Type B pancreatic cell (in vitro differentiated cells): Measurements from ENCODE around the gene CASTOR1. TPM values are rescaled to one million over a fixed set of nuclear protein-coding genes. Genes with fewer than 3 reads are reported as not detected.

Experiments used
- DNase-seq: peaks from one replicate; pipeline ENCODE4 v3.0.0; 2021; ENCODE audit warnings: mixed read lengths; ENCODE audit not compliant: unreplicated experiment; ENCODE audit errors: extremely low spot score
- H3K27ac Mint-ChIP-seq: 2 replicates; pipeline ENCODE4 v1.8.0; 2021; ENCODE audit warnings: mild to moderate bottlenecking, mixed read lengths
- H3K27me3 Mint-ChIP-seq: 2 replicates; pipeline ENCODE4 v1.8.0; 2021; ENCODE audit warnings: mixed read lengths
- H3K36me3 Mint-ChIP-seq: 2 replicates; pipeline ENCODE4 v1.8.0; 2021; ENCODE audit warnings: mixed read lengths
- H3K4me1 Mint-ChIP-seq: one replicate; pipeline ENCODE4 v1.8.0; 2021; ENCODE audit warnings: mixed read lengths; ENCODE audit not compliant: unreplicated experiment
- H3K4me3 Mint-ChIP-seq: 2 replicates; pipeline ENCODE4 v1.8.0; 2021; ENCODE audit warnings: mild to moderate bottlenecking, mixed read lengths
- H3K9me3 Mint-ChIP-seq: 2 replicates; pipeline ENCODE4 v1.8.0; 2021; ENCODE audit warnings: mixed read lengths
- CTCF ChIP-seq: fragments of 200-600 bp; sonication (generic); conservative IDR thresholded peaks from 2 replicates; pipeline ENCODE4 v1.5.0; 2021; ENCODE audit warnings: antibody characterized with exemption, mild to moderate bottlenecking
- total RNA-seq: library from RNA; stranded (reverse); gene quantifications from 2 replicates; pipeline ENCODE4 v1.2.1, GENCODE V29; 2021; ENCODE audit warnings: low replicate concordance

CASTOR1 gene
- total RNA-seq, 1 donor from 2014 or later, result 11.4 TPM

- DNase-seq, result no peak
- no peak for TF ChIP-seq CTCF
- H3K27me3 Mint-ChIP-seq, result peaks cover 11% of the 10 kb centered on the region
- no peaks in the 10 kb centered on the region for H3K36me3 Mint-ChIP-seq
- no peak overlapping the region for H3K27ac Mint-ChIP-seq
- peaks cover 25% of the 10 kb centered on the region for H3K4me1 Mint-ChIP-seq
- H3K4me3 Mint-ChIP-seq, result no peak overlapping the region
- H3K9me3 Mint-ChIP-seq, result no peaks in the 10 kb centered on the region
These were observed 47.5 kb downstream of the CASTOR1 start for GRCh38 chr22:30241576-30242371.

GRCh38 chr22:30240541-30241417, 48.5 kb downstream of the CASTOR1 start:
- H3K27me3 Mint-ChIP-seq, result peaks cover 4% of the 10 kb centered on the region
- DNase-seq, result no peak
- no peaks in the 10 kb centered on the region for H3K36me3 Mint-ChIP-seq
- no peak overlapping the region for H3K4me3 Mint-ChIP-seq
- H3K9me3 Mint-ChIP-seq, result no peaks in the 10 kb centered on the region
- H3K4me1 Mint-ChIP-seq, result peaks cover 21% of the 10 kb centered on the region
- no peak for TF ChIP-seq CTCF
- no peak overlapping the region for H3K27ac Mint-ChIP-seq

GRCh38 chr22:30239488-30240405, 49.6 kb downstream of the CASTOR1 start:
- no peak for DNase-seq
- Mint-ChIP-seq H3K4me1 (peaks cover 30% of the 10 kb centered on the region), H3K27me3 (peaks cover 7% of the 10 kb centered on the region), H3K36me3 (no peaks in the 10 kb centered on the region), H3K4me3 (no peak overlapping the region), H3K27ac (no peak overlapping the region), H3K9me3 (no peaks in the 10 kb centered on the region)
- TF ChIP-seq CTCF, result no peak

- Mint-ChIP-seq H3K9me3 (no peaks in the 10 kb centered on the region), H3K4me1 (peaks cover 27% of the 10 kb centered on the region), H3K27ac (no peak overlapping the region), H3K36me3 (no peaks in the 10 kb centered on the region), H3K4me3 (no peak overlapping the region), H3K27me3 (peaks cover 3% of the 10 kb centered on the region)
- DNase-seq, result no peak
- no peak for TF ChIP-seq CTCF
These were observed 50.4 kb downstream of the CASTOR1 start for GRCh38 chr22:30238661-30239487.
